H9 (cell line): ENCODE results near the gene STX11. TPM values are rescaled to one million over a fixed set of nuclear protein-coding genes. Genes with fewer than 3 reads are reported as not detected.

Source experiments
- DNase-seq: peaks from one replicate; pipeline ENCODE4 v3.0.0-alpha.2; 2017
- H2AFZ ChIP-seq: one replicate; pipeline ENCODE4 v1.6.1; 2013; ENCODE audit warnings: mild to moderate bottlenecking, low read length, control low read depth, moderate library complexity
- H2AK5ac ChIP-seq: 2 replicates; pipeline ENCODE4 v1.6.1; 2013; ENCODE audit warnings: low read length, control low read depth, mixed read lengths; ENCODE audit not compliant: insufficient read length
- H2BK120ac ChIP-seq: one replicate; pipeline ENCODE4 v1.6.1; 2013; ENCODE audit warnings: low read depth, mild to moderate bottlenecking, low read length, control low read depth, inconsistent platforms; ENCODE audit not compliant: poor library complexity, severe bottlenecking
- H2BK12ac ChIP-seq: 2 replicates; pipeline ENCODE4 v1.6.1; 2013; ENCODE audit warnings: low read length, control low read depth, mixed read lengths, low read depth; ENCODE audit not compliant: insufficient read length
- H2BK15ac ChIP-seq: 2 replicates; pipeline ENCODE4 v1.6.1; 2013; ENCODE audit warnings: low read depth, low read length, control low read depth
- H2BK20ac ChIP-seq: one replicate; pipeline ENCODE4 v1.6.1; 2013; ENCODE audit warnings: low read depth, mild to moderate bottlenecking, low read length, control low read depth, inconsistent platforms; ENCODE audit not compliant: poor library complexity, severe bottlenecking
- H2BK5ac ChIP-seq: 2 replicates; pipeline ENCODE4 v1.6.1; 2013; ENCODE audit warnings: low read length, control low read depth, mixed read lengths; ENCODE audit not compliant: insufficient read length
- H3K14ac ChIP-seq: 2 replicates; pipeline ENCODE4 v1.6.1; 2013; ENCODE audit warnings: low read length, control low read depth; ENCODE audit not compliant: insufficient read depth
- H3K18ac ChIP-seq: 2 replicates; pipeline ENCODE4 v1.6.1; 2013; ENCODE audit warnings: low read depth, mild to moderate bottlenecking, mixed read lengths, low read length, control low read depth; ENCODE audit not compliant: insufficient read length
- H3K23ac ChIP-seq: 2 replicates; pipeline ENCODE4 v1.6.1; 2013; ENCODE audit warnings: low read length, control low read depth, mixed read lengths, low read depth; ENCODE audit not compliant: insufficient read length
- H3K23me2 ChIP-seq: 2 replicates; pipeline ENCODE4 v1.6.1; 2013; ENCODE audit warnings: low read depth, mild to moderate bottlenecking, mixed read lengths, low read length, control low read depth; ENCODE audit not compliant: insufficient read length, poor library complexity, severe bottlenecking
- H3K27ac ChIP-seq: 2 replicates; pipeline ENCODE4 v1.5.1; 2013; ENCODE audit warnings: low read length, control low read depth, mixed read lengths, low read depth; ENCODE audit not compliant: insufficient read length
- H3K27me3 ChIP-seq: 2 replicates; pipeline ENCODE4 v1.6.1; 2013; ENCODE audit warnings: low read length, control low read depth, inconsistent platforms; ENCODE audit not compliant: insufficient read depth
- H3K4ac ChIP-seq: 2 replicates; pipeline ENCODE4 v1.6.1; 2013; ENCODE audit warnings: low read depth, mild to moderate bottlenecking, control low read depth, inconsistent platforms, low read length, moderate library complexity
- H3K4me1 ChIP-seq: 2 replicates; pipeline ENCODE4 v1.6.1; 2013; ENCODE audit warnings: low read length, control low read depth, inconsistent platforms; ENCODE audit not compliant: insufficient read depth
- H3K4me2 ChIP-seq: 2 replicates; pipeline ENCODE4 v1.6.1; 2013; ENCODE audit warnings: low read length, control low read depth, mixed read lengths; ENCODE audit not compliant: insufficient read length, insufficient read depth
- H3K56ac ChIP-seq: 2 replicates; pipeline ENCODE4 v1.6.1; 2013; ENCODE audit warnings: low read depth, mild to moderate bottlenecking, mixed read lengths, low read length, control low read depth; ENCODE audit not compliant: insufficient read length
- H3K79me1 ChIP-seq: 2 replicates; pipeline ENCODE4 v1.6.1; 2013; ENCODE audit warnings: low read depth, mild to moderate bottlenecking, moderate library complexity, low read length, control low read depth, inconsistent platforms; ENCODE audit not compliant: insufficient read depth, poor library complexity, severe bottlenecking
- H3K79me2 ChIP-seq: 2 replicates; pipeline ENCODE4 v1.6.1; 2013; ENCODE audit warnings: low read length, control low read depth, inconsistent platforms; ENCODE audit not compliant: insufficient read depth
- H3K9ac ChIP-seq: 2 replicates; pipeline ENCODE4 v1.6.1; 2013; ENCODE audit warnings: low read length, control low read depth, mixed read lengths; ENCODE audit not compliant: insufficient read length; ENCODE audit errors: extremely low read depth
- H3K9me3 ChIP-seq: one replicate; pipeline ENCODE4 v1.6.1; 2013; ENCODE audit warnings: low read depth, low read length, inconsistent platforms; ENCODE audit not compliant: control insufficient read depth
- H3T11ph ChIP-seq: one replicate; pipeline ENCODE4 v1.6.1; 2013; ENCODE audit warnings: mild to moderate bottlenecking, low read length, control low read depth, inconsistent platforms
- H4K20me1 ChIP-seq: one replicate; pipeline ENCODE4 v1.6.1; 2013; ENCODE audit not compliant: control insufficient read depth, insufficient read length, insufficient read depth
- H4K5ac ChIP-seq: 2 replicates; pipeline ENCODE4 v1.6.1; 2013; ENCODE audit warnings: low read depth, mild to moderate bottlenecking, mixed read lengths, low read length, control low read depth; ENCODE audit not compliant: insufficient read length
- H4K8ac ChIP-seq: replicated peaks from 2 replicates; pipeline ENCODE4 v1.6.1; 2013; ENCODE audit warnings: low read length, control low read depth, mixed read lengths, low read depth; ENCODE audit not compliant: insufficient read length
- H4K91ac ChIP-seq: 2 replicates; pipeline ENCODE4 v1.6.1; 2013; ENCODE audit warnings: low read depth, mild to moderate bottlenecking, moderate library complexity, mixed read lengths, low read length, control low read depth; ENCODE audit not compliant: insufficient read length
- H3K27ac Mint-ChIP-seq, 3 experiments: 2 replicates in 2 of 3; 3 replicates in 1 of 3; pipeline ENCODE4 v1.8.0; 2020 to 2021; ENCODE audit warnings: mixed read lengths in 3 of 3, mild to moderate bottlenecking in 1 of 3, moderate library complexity in 1 of 3
- H3K27me3 Mint-ChIP-seq: 2 replicates; pipeline ENCODE4 v1.8.0; 2021; ENCODE audit warnings: low read depth, mild to moderate bottlenecking, moderate library complexity, mixed read lengths
- H3K36me3 Mint-ChIP-seq, 3 experiments: 2 replicates in 2 of 3; 3 replicates in 1 of 3; pipeline ENCODE4 v1.8.0; 2020 to 2021; ENCODE audit warnings: low read depth in 3 of 3, mixed read lengths in 3 of 3; ENCODE audit not compliant: insufficient read depth in 1 of 3
- H3K4me1 Mint-ChIP-seq, 2 experiments: 2 replicates each; pipeline ENCODE4 v1.8.0; 2020; ENCODE audit warnings: mixed read lengths in 2 of 2
- H3K4me3 Mint-ChIP-seq, 2 experiments: 2 replicates in 1 of 2; 3 replicates in 1 of 2; pipeline ENCODE4 v1.8.0; 2020 to 2021; ENCODE audit warnings: mild to moderate bottlenecking in 2 of 2, mixed read lengths in 2 of 2, moderate library complexity in 1 of 2
- H3K9me3 Mint-ChIP-seq, 2 experiments: 2 replicates in 1 of 2; 3 replicates in 1 of 2; pipeline ENCODE4 v1.8.0; 2020; ENCODE audit warnings: mild to moderate bottlenecking in 2 of 2, mixed read lengths in 2 of 2, moderate library complexity in 1 of 2
- CTCF ChIP-seq: fragments of 200-600 bp; sonication (generic); conservative IDR thresholded peaks from 3 replicates; pipeline ENCODE4 v1.8.0; 2021; ENCODE audit warnings: antibody characterized with exemption, mild to moderate bottlenecking
- WGBS: extraction: QIAGEN DNeasy Blood & Tissue Kit; methylation state at CpG from one replicate; pipeline ENCODE4 v1.1.7; 2013; ENCODE audit warnings: missing lambda C conversion rate, low lambda C conversion rate, mixed read lengths; ENCODE audit not compliant: insufficient read length; ENCODE audit errors: extremely low coverage; 5-methylcytosine and 5-hydroxymethylcytosine counted together
- total RNA-seq: library from RNA; stranded (reverse); gene quantifications from 2 replicates; pipeline ENCODE4 v1.2.1, GENCODE V29; 2021

Gene STX11
- total RNA-seq, 1 experiment from 2014 or later: 0.22 TPM

- Mint-ChIP-seq H3K27me3 (no peaks in the 10 kb centered on the region; the same call in 1 of the 2 replicates), H3K36me3 (no peaks in the 10 kb centered on the region), H3K27ac (no peak overlapping the region), H3K4me1 (peaks cover 4 to 5% of the 10 kb centered on the region in 2 experiments), H3K9me3 (no peaks in the 10 kb centered on the region), H3K4me3 (no peak overlapping the region)
- DNase-seq: no peak
- Histone ChIP-seq H4K20me1 (no peaks in the 10 kb centered on the region), H4K8ac (no peak overlapping the region), H3K14ac (no peak overlapping the region), H2AFZ (no peak overlapping the region), H3K23me2 (no peaks in the 10 kb centered on the region), H3K56ac (no peak overlapping the region), H3K27me3 (no peaks in the 10 kb centered on the region), H3K27ac (no peak overlapping the region), H2BK12ac (no peak overlapping the region), H3K9me3 (no peaks in the 10 kb centered on the region), H3K79me1 (no peaks in the 10 kb centered on the region), H2AK5ac (no peak overlapping the region), H3K18ac (no peak overlapping the region), H3K4me2 (no peak overlapping the region), H3K4me1 (no peaks in the 10 kb centered on the region; the same call in 1 of the 2 replicates), H3T11ph (no peak overlapping the region), H3K79me2 (no peaks in the 10 kb centered on the region), H2BK15ac (no peak overlapping the region), H2BK20ac (no peak overlapping the region), H2BK5ac (no peak overlapping the region), H2BK120ac (no peak overlapping the region), H3K23ac (no peak overlapping the region), H3K4ac (no peak overlapping the region), H4K5ac (no peak overlapping the region), H3K9ac (no peak overlapping the region), H4K91ac (no peak overlapping the region)
- no CpG with 5 or more reads among the region's 7 CpGs for WGBS
- TF ChIP-seq CTCF: no peak
These were observed 12.7 kb downstream of the STX11 start for GRCh38 chr6:144162977-144163376.
